Adipose tissue (tissue), 3 donors: ENCODE data around the gene ATF3. TPM values are rescaled to one million over a fixed set of nuclear protein-coding genes. Genes with fewer than 3 reads are reported as not detected.

Source experiments
- H3K27ac ChIP-seq: one replicate; pipeline ENCODE4 v1.5.1; 2013; ENCODE audit warnings: low read depth, low read length
- WGBS, 3 donors: extraction: QIAGEN DNeasy Blood & Tissue Kit; methylation state at CpG; one replicate each; pipeline ENCODE4 v1.1.7; 2013; 5-methylcytosine and 5-hydroxymethylcytosine counted together
- polyA plus RNA-seq, 3 donors: library from polyadenylated mRNA; stranded (reverse); fragments of 200-250 nt; gene quantifications; one replicate each; pipeline ENCODE4 v1.2.3, GENCODE V29; 2013
- donor health status: healthy with polysubstance abuse.
- donor health status: Bipolar disorder and iron deficiency.
- donor health status: healthy.

The ATF3 gene
- polyA plus RNA-seq, 3 donors: 25.5 to 267 (median 76.5) TPM

DNA sequence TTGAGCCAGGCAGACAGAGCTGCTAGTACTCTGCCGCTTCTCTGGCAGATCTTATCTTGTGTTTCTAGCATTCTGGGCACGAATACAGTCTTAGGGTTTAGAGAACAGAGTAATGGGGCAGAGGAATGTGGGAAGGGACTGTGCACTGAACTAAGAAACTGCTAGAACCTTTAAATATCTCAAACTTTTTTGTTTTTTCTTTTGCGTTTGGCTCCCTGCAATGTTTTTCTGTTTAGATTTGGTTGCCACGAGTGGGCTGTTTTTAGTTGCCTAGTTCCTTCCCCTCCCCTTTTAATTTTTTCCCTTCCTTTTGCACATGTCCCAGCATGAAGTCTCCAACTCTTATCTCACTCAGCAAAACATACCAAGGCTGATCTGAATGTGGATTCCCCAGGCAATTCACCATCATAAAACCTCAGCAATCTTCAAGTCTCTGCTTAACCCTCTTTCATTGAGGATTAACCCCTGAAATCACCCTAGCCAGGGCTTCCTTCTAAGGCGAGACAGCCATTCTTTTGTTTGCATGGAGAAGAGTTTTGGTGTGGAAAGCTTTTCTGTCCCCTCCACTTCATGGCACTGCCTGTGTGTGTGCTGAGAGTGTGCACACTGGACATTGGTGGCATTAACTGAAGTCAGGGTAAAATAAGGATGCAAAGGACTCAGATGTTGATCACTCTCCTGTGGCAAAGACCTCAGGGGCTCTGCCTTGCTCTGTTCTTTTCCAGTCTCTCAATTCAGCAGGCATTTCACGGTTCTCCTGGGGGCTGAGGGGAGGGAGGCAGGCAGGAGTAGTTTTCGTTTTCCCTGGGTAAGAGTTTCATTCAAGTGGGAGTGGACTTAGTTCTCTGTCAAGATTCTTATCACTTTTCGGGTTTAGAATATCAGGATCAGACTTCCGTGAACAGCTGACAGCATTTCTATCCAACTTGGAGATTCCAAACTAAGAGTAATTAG is 2.8 kb upstream of the ATF3 start:
- H3K27ac ChIP-seq: no peak overlapping the region
- WGBS, 3 donors: 12 to 13% (median 12%) methylated on average over 9 of the region's 9 CpGs

DNA sequence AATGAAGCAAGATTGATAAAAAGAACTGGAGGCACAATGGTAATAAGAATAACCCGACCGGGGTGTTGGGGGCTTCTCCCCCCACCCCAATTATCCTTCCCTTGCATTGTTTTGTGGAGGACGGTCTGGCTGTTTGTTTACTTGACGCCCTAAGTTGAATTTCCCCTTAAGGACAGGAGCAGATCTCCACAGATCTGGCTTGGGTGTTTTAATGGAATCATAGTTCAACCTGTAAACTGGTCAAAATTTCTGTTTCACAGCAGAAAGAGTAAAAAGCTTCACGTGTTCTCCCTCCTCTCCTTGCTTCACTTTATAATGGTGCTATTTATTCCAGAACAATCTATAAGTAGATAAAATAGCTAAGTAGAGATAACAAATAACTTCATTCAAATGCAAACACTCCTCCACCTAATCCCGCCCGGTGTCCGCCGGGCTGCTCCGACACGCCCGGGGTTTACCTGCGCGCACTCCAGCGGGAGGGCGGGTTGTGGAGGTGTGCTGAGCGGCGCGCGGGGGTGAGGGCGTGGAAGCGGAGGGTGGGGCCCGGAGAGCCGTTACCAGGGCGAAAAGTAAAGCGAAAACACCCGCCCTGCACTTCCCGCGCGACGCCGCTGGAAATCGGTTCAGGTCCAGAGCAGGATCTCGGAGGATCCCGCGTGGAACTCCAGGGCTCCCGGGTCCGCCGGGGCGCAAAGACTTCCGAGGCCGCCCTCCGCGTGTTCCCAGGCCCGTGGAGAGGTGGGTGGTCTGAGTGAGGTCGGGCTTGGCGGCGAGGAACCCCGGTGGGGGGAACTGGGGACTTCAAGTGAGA is 2.0 kb upstream of the ATF3 start:
- no peak overlapping the region for H3K27ac ChIP-seq
- 1% methylated on average over 46 to 49 of the region's 49 CpGs for WGBS, 3 donors

DNA sequence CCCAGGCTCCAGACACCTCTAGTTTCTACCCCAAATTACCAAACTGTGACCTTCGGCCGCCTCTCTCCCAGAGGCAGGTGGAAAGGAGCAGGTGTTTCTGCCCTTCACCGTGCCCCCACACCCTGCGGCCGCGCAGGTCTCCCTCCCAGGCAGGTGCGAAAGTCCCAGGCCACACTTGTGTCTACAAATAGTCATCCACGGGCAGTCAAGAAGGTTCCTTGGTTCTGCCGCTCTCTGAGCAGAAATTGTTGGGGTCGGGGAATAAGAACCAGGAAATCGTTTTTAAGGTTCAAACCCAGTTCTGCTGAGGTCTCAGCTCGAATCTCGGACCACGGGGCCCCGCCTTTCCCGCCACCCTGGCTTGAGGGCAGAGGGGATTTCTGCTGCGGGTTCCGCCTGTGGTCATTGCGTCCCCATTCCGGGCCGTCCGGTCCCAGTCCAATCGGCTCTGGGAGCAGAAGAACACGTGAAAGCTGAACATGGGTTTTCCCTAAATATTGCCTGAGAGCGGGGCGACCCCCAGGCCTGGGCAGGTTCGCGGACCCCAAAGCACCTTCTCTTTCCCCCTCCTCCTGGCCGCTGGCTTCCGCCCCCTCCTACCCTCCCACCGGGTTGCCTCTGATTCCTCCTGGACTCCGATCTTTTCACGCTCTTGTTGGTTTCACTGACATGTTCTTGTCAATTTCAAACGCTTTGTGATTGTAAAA is 1.2 kb upstream of the ATF3 start:
- 0 to 1% (median 0%) methylated on average over 34 of the region's 34 CpGs for WGBS, 3 donors
- H3K27ac ChIP-seq: peak overlapping the region; percentile 63

DNA sequence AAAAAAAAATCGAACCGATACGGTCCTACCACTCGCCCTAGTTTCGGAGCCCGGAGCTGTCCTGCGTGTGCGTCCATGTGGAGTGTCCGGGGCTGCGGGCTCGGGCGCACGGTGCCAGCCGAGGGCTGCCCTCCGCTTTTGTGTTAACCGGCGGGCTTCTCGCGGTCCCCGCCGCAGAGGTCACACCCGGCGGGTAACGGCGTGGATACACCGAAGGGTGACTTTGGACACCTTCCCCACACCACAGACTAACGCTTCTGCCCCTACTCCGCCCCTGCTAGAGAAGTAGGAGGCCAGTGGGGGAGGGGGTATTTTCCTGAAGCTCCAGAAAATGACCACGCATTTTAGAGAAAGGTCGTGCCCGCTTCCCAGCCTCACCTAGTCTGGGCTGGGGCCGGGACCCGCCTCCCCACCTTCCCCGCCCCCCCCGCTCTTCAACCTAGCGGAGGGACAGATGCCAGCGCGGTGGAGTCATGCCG is 609 bp upstream of the ATF3 start:
- WGBS, 3 donors: 0 to 1% (median 0%) methylated on average over 39 of the region's 39 CpGs
- peak overlapping the region; percentile 63 for H3K27ac ChIP-seq

DNA sequence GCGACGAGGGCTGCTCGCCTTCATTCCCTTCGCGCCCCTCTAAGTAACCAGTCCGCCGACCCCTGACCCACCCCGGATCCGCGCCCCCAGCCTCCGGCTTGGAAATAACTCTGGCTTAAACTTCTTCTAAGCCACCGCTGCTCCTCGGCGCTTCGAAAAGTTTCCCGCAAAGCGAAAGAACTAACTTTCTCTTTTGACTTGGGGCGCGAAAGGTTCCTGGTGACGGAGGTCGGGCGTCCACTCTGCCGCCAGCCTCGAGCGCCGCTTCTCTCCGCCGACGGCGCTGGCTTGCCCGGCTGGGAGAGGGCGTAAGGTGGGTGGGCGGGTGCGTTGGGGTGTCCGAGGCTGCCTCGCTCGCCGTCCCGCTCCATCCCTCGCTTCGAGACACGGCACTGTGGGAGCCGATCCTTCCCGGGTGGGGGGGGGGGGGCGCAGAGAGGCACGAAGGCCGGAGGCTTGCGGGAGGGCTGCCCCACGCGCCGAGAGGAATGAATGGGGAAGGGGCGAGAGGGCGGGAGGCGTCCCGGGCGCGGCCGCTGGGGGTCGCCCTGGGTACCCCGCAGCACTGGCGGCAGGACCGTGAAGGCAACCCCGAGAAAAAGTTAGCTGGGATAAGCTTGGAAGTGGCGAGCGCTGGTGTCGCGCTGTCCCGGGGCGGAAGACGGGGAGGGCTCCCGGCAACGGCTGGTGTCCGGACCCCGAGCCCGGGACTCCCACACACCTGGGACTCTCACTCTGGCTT is 569 bp downstream of the ATF3 start:
- WGBS, 3 donors: 0 to 1% (median 1%) methylated on average over 68 to 75 of the region's 75 CpGs
- H3K27ac ChIP-seq: peak overlapping the region; percentile 56

DNA sequence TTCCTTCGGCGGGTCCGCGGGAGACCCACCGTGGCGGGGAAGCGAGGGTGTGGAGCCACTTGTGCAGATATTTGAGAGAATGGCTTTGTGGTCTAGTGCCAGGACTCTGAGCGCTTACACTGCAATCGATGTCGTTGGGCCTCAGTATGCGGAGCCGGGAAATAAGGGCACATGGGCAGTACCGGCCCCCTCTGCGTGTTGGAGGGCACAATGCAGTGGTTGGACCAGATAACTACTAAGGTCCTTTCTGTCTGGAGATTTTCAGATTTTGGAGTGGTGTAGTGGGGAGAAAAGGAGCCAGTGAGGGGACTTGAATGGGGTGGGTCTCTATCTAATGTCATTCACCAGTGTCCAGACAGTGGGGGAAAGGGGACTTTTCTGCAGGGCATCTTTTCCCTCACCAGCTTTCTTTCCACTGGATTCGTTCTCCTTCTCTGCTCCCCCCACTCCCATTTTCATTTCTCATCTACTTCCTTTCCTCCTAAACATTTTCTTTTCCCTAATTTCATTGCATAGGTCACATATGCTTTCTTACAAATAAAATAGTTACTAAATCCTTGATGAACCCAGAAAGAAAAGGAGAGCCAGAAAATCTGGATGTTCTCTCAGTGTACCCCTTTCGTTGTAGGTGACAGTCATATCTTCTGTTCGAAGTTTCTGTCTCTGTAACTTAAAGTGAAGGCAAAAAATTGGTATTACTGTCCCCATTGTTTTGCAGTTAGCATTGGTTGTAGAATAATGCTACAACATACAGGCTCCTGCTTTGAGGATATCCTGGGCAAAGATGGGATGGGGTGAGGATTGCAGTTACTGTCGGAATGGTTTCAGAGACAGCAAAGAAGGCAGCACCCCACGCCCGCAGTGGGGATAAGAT is 1.4 kb downstream of the ATF3 start:
- no peak overlapping the region for H3K27ac ChIP-seq
- 24 to 27% (median 27%) methylated on average over 20 of the region's 20 CpGs for WGBS, 3 donors

DNA sequence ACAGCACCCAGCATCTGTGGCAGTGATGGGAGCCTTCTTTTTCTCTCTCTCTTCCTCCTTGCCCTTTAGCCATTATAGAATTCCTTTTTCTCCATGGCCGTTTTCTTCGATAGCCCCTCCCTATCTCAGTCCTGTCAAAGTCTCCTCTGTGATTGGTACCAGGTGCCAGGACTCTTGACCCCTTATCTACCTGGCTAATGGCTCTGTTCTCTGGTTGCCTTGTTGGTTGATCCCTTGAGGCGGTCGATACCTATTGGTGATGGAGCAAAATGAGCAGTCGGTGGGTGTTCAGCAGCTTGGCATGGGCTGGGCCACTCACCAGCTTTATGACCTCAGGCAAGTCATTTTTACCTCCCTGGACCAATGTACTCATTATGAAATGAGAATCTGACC is 2.0 kb downstream of the ATF3 start:
- WGBS, 3 donors: 75 to 91% (median 89%) methylated on average over 5 of the region's 5 CpGs
- H3K27ac ChIP-seq: no peak overlapping the region

DNA sequence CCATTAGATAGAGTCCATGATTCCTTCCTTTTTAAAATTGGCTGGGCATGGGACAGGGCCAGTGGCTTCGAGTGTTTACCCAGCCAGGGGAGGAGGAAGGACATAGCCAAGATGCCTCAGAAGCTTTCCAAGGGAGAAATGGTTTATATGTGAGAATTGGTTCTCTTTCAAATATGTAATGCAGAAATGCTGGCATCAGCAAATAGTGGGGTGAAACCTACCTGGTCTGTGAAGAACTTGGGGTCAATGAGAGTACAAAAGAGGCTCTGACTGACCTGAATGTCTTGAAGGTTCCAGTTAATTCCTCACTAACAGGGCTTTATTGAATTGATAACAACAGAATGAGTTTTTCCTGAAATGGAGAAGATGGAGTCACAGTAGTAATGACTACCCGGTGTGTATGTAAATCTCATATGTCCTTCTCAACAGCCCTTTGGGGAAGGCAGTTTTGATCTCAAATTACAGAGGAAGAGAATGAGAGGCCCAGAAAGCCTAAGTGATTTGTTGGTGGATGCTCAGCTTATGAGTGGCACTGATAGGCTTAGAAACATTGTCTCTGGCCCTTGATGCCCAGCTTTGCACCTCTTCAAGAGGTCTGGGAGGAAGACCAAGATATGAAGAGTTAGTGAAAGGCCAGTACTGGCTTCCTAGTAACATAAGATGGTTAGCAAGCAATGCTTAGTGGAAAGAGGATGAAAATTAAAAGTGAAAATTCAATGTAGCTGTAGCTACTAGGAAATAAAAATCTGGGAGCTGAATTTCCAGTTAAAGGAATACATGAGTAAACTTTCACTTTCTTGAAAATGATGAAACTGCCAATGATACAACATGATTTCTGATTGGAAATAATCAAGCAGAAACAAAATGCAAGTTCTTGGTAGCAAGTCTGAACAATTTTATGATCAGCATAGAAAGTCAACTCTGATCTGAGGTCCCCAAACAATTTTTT is 2.7 kb downstream of the ATF3 start:
- no peak overlapping the region for H3K27ac ChIP-seq
- WGBS, 3 donors: 90 to 98% (median 95%) methylated on average over 2 of the region's 2 CpGs

DNA sequence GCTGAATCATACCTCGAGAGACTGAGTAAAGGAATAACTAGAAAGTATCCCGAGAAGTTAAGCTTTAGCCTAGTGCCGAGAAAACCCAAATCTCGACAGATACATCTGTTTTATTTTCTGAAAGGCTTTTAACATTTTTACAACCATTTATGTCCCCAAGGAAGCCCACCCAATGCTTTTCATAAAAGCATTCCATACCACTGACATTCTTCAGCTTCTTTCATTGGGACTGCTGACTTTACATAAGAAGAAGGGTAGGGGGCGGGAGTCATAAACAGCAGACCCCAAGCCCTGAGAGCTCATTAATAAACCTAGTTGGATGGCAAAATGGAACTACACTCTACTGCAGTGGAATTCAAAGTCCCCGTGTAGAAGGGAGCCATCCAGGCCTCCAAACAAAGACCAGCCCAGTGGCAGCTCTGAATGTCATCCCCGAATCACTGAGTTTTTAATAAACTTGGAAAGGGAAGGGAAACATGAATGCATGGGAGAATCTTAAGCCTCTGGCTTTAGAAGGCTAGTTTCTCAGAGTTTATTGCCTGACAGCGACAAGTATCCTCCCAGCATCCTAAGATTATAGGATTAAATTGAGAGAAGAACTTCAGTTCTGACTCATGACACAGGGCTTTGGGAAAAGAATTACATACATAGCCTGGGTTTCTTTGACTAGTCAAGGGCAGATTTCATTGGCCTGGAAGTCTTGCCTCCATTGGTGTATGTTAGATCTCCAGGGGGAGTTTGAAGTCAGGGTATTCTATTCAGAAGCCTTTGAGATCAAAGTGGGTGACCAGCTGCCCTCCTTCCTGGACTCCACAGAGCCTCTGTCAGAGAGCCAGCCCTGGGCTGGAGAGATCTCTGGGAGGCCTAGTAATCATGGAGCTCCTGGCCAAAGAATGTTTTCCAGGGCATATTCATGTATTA is 3.7 kb downstream of the ATF3 start:
- WGBS, 3 donors: 88 to 95% (median 93%) methylated on average over 8 of the region's 8 CpGs

DNA sequence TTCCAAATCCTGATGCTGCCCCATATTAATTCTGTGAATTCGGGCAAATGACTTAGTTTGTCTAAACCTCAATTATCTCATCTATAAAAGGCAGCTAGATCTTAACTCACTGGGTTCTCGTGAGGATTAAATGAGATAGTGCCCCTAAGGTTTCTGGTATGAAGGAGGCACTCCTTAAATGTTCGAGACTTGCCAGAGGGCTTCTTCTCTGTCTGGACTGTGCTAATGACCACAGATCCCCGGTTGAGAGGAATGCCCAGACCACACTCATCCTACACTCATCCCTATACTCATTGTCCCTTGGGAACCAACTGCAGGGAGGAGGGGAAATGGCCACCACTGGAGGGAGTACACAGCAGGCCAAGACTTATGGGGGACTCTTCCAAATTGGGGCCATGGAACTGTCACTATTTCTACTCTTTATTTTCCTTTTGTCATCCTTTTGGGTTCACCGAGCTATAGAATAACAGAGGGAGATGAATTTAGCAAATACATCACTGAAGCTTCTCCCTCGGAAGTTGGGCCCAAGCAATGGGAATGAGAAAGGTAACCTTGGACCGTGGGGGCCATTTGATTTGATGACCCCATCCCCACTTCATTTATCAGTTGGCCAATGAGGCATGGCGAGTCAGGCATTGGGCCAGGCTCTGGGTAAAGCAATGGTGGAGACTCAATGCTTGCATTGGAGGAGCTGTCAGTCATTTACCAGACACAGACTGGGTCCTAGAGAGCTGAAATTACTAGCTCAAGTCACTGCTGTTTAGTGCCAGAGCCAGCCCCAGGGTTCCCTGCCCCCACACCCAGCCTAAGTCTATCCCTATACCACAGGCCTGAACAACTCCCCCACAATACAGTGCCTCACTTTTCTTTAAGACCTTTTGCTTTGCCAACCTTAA is 5.1 kb downstream of the ATF3 start:
- H3K27ac ChIP-seq: no peak overlapping the region
- 89 to 95% (median 94%) methylated on average over 8 of the region's 8 CpGs for WGBS, 3 donors

More for the DNA sequence above, 3.7 kb downstream of the ATF3 start:
- no peak overlapping the region for H3K27ac ChIP-seq

DNA sequence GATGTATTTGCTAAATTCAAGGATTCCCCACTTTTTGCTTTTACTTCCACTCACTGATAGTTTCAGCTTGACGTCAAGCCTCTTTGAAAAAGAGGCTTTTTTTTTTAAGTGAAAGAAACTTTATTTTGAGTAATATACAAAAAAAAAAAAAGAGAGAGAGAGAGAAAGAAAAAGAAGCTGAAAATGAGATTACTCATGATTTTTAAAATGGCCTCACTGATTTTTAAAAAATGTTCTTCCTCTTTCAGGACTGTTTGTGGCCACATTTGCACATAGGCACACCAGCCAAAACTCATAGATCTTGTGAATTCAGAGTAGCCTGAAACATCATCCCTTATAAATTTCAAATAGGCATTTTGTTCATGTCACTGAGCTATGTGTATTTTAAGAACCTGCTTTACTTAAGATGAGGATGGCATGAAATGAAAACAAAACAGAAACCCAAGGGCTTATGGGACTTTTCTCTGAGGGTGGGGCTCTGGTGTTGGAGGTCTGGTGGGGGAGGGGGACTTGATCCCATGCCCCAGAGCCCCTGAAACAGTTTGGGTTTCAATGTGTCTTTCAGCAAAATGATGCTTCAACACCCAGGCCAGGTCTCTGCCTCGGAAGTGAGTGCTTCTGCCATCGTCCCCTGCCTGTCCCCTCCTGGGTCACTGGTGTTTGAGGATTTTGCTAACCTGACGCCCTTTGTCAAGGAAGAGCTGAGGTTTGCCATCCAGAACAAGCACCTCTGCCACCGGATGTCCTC is 6.1 kb downstream of the ATF3 start:
- no peak overlapping the region for H3K27ac ChIP-seq
- WGBS, 3 donors: 88 to 96% (median 88%) methylated on average over 5 of the region's 5 CpGs

DNA sequence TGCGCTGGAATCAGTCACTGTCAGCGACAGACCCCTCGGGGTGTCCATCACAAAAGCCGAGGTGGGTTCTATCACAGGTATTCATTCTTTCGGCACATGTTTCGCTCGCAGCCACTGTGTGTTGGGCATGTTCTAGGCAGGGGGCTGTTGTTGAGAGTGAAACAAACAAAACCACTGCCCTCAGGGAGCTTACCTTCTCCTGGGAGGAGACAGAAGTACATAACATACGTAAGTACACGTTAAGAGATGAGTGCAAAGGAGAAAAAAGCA is 6.6 kb downstream of the ATF3 start:
- H3K27ac ChIP-seq: no peak overlapping the region
- WGBS, 3 donors: 97 to 98% (median 97%) methylated on average over 9 of the region's 9 CpGs

DNA sequence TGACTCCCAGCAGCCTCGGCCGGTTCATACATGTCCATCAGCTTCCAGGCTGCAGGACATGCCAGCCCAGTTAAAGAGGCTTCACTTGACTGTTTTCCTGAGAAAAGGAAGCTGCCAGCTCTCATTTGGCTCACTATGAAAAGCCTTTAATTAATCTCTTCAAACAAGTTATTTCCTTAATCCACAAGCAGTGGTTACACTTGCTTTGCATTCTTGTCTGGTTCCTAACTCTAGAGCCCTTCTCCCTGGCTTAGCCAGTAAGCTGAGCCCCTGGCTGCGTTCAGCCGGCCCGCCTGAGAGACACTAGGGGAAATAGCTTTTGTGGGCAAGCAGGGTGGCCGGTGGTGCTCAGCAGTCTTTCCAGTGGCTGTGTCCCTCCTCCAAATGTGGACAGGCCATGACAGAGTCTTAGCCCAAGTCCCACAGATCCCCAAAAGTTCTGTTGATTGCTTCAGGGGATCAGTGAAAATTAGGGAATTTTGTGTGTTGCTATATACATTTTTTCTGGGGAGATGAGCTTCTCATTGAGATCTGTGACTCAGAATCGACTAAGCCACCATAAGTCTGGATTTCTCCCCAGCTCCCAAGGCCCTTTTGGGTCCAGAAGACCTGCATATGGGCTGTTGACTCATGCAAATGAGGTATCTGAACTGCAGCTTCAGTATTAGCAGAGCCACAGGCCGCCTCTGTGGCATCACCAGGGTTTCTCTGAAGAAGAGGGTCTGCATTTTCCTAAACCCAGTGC is 10.1 kb downstream of the ATF3 start:
- 88 to 95% (median 91%) methylated on average over 8 of the region's 8 CpGs for WGBS, 3 donors

More for the DNA sequence above, 10.1 kb downstream of the ATF3 start:
- no peak overlapping the region for H3K27ac ChIP-seq
